ENCODE measurements around the gene TCF7L1. TPM values are rescaled to one million over a fixed set of nuclear protein-coding genes. Genes with fewer than 3 reads are reported as not detected.

The TCF7L1 gene
- total RNA-seq, 4 donors from 2014 or later: 1.1 to 3.9 (median 2.8) TPM

- intact Hi-C loops (cut with DNase I; ENCODE audit: low total_unique reads): loop anchor here (2.0 kb wide), 1 partner anchor 31 kb away; no protein-coding TSS in a partner anchor
- no peak for DNase-seq
- ATAC-seq: no peak
- Histone ChIP-seq H3K9me3 (no peaks in the 10 kb centered on the region), H3K4me1 (peaks cover 34 to 35% of the 10 kb centered on the region in 2 donors), H3K27me3 (no peaks in the 10 kb centered on the region), H3K27ac (peak overlapping the region in 1 of 4 donors; percentile 59), H3K36me3 (no peaks in the 10 kb centered on the region), H3K4me3 (no peak overlapping the region)
- TF ChIP-seq POLR2A (IDR thresholded peaks at IDR 0.05) (no peak), CTCF (IDR thresholded peaks at IDR 0.05 in 4 of 5, conservative IDR thresholded peaks at IDR 0.05 in 1 of 5) (no peak)
- in situ Hi-C loops (cut with MboI; ENCODE audit: low sequenced_read_pairs in 4 of 4): no loop called here
Measured at GRCh38 chr2:85247610-85248009, 114.4 kb downstream of the TCF7L1 start.

- H3K27ac ChIP-seq: peak overlapping the region; percentile 48 to 70 (median 59)
- intact Hi-C loops (cut with DNase I; ENCODE audit: low total_unique reads) (loop anchor here (2.0 kb wide), 1 partner anchor 30 kb away; no protein-coding TSS in a partner anchor), in situ Hi-C loops (cut with MboI; ENCODE audit: low sequenced_read_pairs in 4 of 4) (no loop called here)
- no peaks in the 10 kb centered on the region for H3K9me3 ChIP-seq
- no peak overlapping the region for H3K4me3 ChIP-seq
- H3K36me3 ChIP-seq: no peaks in the 10 kb centered on the region
- DNase-seq (peak; percentile 53 to 73), ATAC-seq (peak; percentile 87 to 91)
- H3K27me3 ChIP-seq: no peaks in the 10 kb centered on the region
- H3K4me1 ChIP-seq: peaks cover 32 to 34% of the 10 kb centered on the region in 2 donors
- no peak for TF ChIP-seq POLR2A (IDR thresholded peaks at IDR 0.05)
- no peak for TF ChIP-seq CTCF (IDR thresholded peaks at IDR 0.05 in 4 of 5, conservative IDR thresholded peaks at IDR 0.05 in 1 of 5)
Measured at GRCh38 chr2:85248773-85249509, 115.7 kb downstream of the TCF7L1 start.

GRCh38 chr2:85250045-85250444 lies 116.9 kb downstream of the TCF7L1 start:
- DNase-seq (no peak), ATAC-seq (no peak)
- no peak for TF ChIP-seq CTCF (IDR thresholded peaks at IDR 0.05 in 4 of 5, conservative IDR thresholded peaks at IDR 0.05 in 1 of 5)
- no peak for TF ChIP-seq POLR2A (IDR thresholded peaks at IDR 0.05)
- no peak overlapping the region for H3K27ac ChIP-seq
- intact Hi-C loops (cut with DNase I; ENCODE audit: low total_unique reads): no loop called here
- in situ Hi-C loops (cut with MboI; ENCODE audit: low sequenced_read_pairs in 4 of 4): loop anchor here in 1 of 4 donors (25.0 kb wide), 1 partner anchor 338 kb away; the partner anchor contains the start of gene TMSB10
- no peaks in the 10 kb centered on the region for H3K27me3 ChIP-seq
- H3K36me3 ChIP-seq: no peaks in the 10 kb centered on the region
- H3K4me3 ChIP-seq: no peak overlapping the region
- peaks cover 39 to 43% of the 10 kb centered on the region in 2 donors for H3K4me1 ChIP-seq
- no peaks in the 10 kb centered on the region for H3K9me3 ChIP-seq

- no peak overlapping the region for H3K27ac ChIP-seq
- H3K27me3 ChIP-seq: no peaks in the 10 kb centered on the region
- intact Hi-C loops (cut with DNase I; ENCODE audit: low total_unique reads) (no loop called here), in situ Hi-C loops (cut with MboI; ENCODE audit: low sequenced_read_pairs in 4 of 4) (loop anchor here in 1 of 4 donors (25.0 kb wide), 1 partner anchor 339 kb away; the partner anchor contains the start of gene TMSB10)
- H3K36me3 ChIP-seq: no peaks in the 10 kb centered on the region
- DNase-seq (no peak), ATAC-seq (no peak)
- TF ChIP-seq POLR2A (IDR thresholded peaks at IDR 0.05) (no peak), CTCF (IDR thresholded peaks at IDR 0.05 in 4 of 5, conservative IDR thresholded peaks at IDR 0.05 in 1 of 5) (no peak)
- no peaks in the 10 kb centered on the region for H3K9me3 ChIP-seq
- H3K4me3 ChIP-seq: no peak overlapping the region
- H3K4me1 ChIP-seq: peaks cover 50 to 52% of the 10 kb centered on the region in 2 donors
Measured at GRCh38 chr2:85251070-85251616, 118.0 kb downstream of the TCF7L1 start.
